PC-3 (cell line): ENCODE data around the gene KRT8. TPM values are rescaled to one million over a fixed set of nuclear protein-coding genes. Genes with fewer than 3 reads are reported as not detected.

ENCODE experiments used
- ATAC-seq: fragments of 200-7000 bp; cut with Tn5 transposase; 2 replicates; pipeline ENCODE4 v1.9.1; 2020; ENCODE audit warnings: mild to moderate bottlenecking, moderate library complexity
- BruUV-seq: library from RNA; stranded (reverse); fragments of 400-500 nt; replicated peaks from 2 replicates; lab custom pipeline; 2021; lab: Mats Ljungman, UMichigan
- CTCF ChIA-PET: fragments of 300-600 bp; sonication (Branson Sonifier 250); formaldehyde crosslinking; loops from one replicate; lab custom pipeline; 2022; ENCODE audit warnings: antibody characterized with exemption; lab: Charles Lee
- POLR2A ChIA-PET: fragments of 300-600 bp; sonication (Branson Sonifier 250); formaldehyde crosslinking; loops from one replicate; lab custom pipeline; 2022; ENCODE audit warnings: antibody characterized with exemption; ENCODE audit not compliant: unreplicated experiment; lab: Charles Lee
- DNase-seq: peaks from one replicate; pipeline ENCODE4 v3.0.0-alpha.2; 2015
- H2AFZ ChIP-seq: fragments of 300-600 bp; sonication (generic); 2 replicates; pipeline ENCODE4 v1.6.0; 2016; ENCODE audit warnings: antibody characterized with exemption, low read length
- H3F3A ChIP-seq: fragments of 300-600 bp; sonication (generic); one replicate; pipeline ENCODE4 v1.6.0; 2017; ENCODE audit warnings: antibody characterized with exemption, low read length, control low read depth, mild to moderate bottlenecking; ENCODE audit not compliant: unreplicated experiment
- H3K27ac ChIP-seq: fragments of 300-600 bp; sonication (generic); 2 replicates; pipeline ENCODE4 v1.5.1; 2016; ENCODE audit warnings: mild to moderate bottlenecking, low read length
- H3K27me3 ChIP-seq: fragments of 300-600 bp; sonication (generic); 2 replicates; pipeline ENCODE4 v1.6.1; 2016; ENCODE audit warnings: low read length, mixed read lengths
- H3K36me3 ChIP-seq: fragments of 300-600 bp; sonication (generic); 2 replicates; pipeline ENCODE4 v1.6.1; 2016; ENCODE audit warnings: low read depth, mixed run types, low read length, mixed read lengths
- H3K4me1 ChIP-seq: fragments of 300-600 bp; sonication (generic); 2 replicates; pipeline ENCODE4 v1.5.1; 2016; ENCODE audit warnings: low read length; ENCODE audit not compliant: insufficient read depth
- H3K4me2 ChIP-seq: fragments of 300-600 bp; sonication (generic); 2 replicates; pipeline ENCODE4 v1.6.0; 2016; ENCODE audit warnings: low read length
- H3K4me3 ChIP-seq: fragments of 300-600 bp; sonication (generic); 2 replicates; pipeline ENCODE4 v1.5.1; 2016; ENCODE audit warnings: mild to moderate bottlenecking, low read length, mixed read lengths
- H3K79me2 ChIP-seq: fragments of 300-600 bp; sonication (generic); 2 replicates; pipeline ENCODE4 v1.6.1; 2017; ENCODE audit warnings: low read length, mixed read lengths
- H3K9ac ChIP-seq: fragments of 300-600 bp; sonication (generic); 2 replicates; pipeline ENCODE4 v1.6.0; 2016; ENCODE audit warnings: mild to moderate bottlenecking, low read length
- H3K9me2 ChIP-seq: fragments of 300-600 bp; sonication (generic); replicated peaks from 2 replicates; pipeline ENCODE4 v1.6.1; 2016; ENCODE audit warnings: mixed run types, low read length, mixed read lengths
- H3K9me3 ChIP-seq: fragments of 300-600 bp; sonication (generic); 2 replicates; pipeline ENCODE4 v1.6.1; 2016; ENCODE audit warnings: low read length, mixed read lengths
- H4K20me1 ChIP-seq: fragments of 300-600 bp; sonication (generic); 2 replicates; pipeline ENCODE4 v1.6.1; 2016; ENCODE audit warnings: low read length, mixed read lengths
- CTCF ChIP-seq: fragments of 300-600 bp; sonication (generic); conservative IDR thresholded peaks from 2 replicates; pipeline ENCODE4 v1.5.1; 2017; ENCODE audit warnings: antibody characterized with exemption, low read depth, mild to moderate bottlenecking, low read length
- EZH2 ChIP-seq: fragments of 300-600 bp; sonication (generic); IDR thresholded peaks from one replicate; pipeline ENCODE4 v1.6.1; 2017; ENCODE audit warnings: antibody characterized with exemption, mild to moderate bottlenecking, low read length; ENCODE audit not compliant: unreplicated experiment
- EZH2phosphoT487 ChIP-seq: fragments of 300-600 bp; sonication (generic); IDR thresholded peaks from 2 replicates; pipeline ENCODE4 v1.6.1; 2018; ENCODE audit warnings: mild to moderate bottlenecking, antibody characterized with exemption, low read length, borderline replicate concordance
- intact Hi-C: fragments of 100-400 bp; cut with micrococcal nuclease; formaldehyde crosslinking; loops from 2 replicates; pipeline ENCODE4 v1.9.0; 2023
- total RNA-seq: library from RNA; depleted of rRNA; stranded (reverse); fragments of >200 nt; gene quantifications from 2 replicates; pipeline ENCODE4 v1.2.3, GENCODE V29; 2014

The KRT8 gene
- total RNA-seq, 1 experiment from 2014 or later, result 719 TPM

GRCh38 chr12:52867152-52867551 is 37.7 kb downstream of the KRT8 start:
- ChIA-PET POLR2A (no interaction called here), CTCF (interaction anchor here (0.6 to 1.0 kb wide), 2 partner anchors 424 to 483 kb away, joined by 3 read pairs; no protein-coding TSS in a partner anchor)
- Histone ChIP-seq H2AFZ (no peak overlapping the region), H3K79me2 (no peaks in the 10 kb centered on the region), H3F3A (no peaks in the 10 kb centered on the region), H3K9ac (no peak overlapping the region), H3K4me1 (peaks cover 21% of the 10 kb centered on the region), H3K27me3 (no peaks in the 10 kb centered on the region), H3K27ac (no peak overlapping the region), H3K9me2 (no peaks in the 10 kb centered on the region), H3K36me3 (no peaks in the 10 kb centered on the region), H4K20me1 (no peaks in the 10 kb centered on the region), H3K9me3 (no peaks in the 10 kb centered on the region), H3K4me2 (no peak overlapping the region), H3K4me3 (no peak overlapping the region)
- ATAC-seq (no peak), DNase-seq (no peak)
- TF ChIP-seq EZH2phosphoT487 (no peak), EZH2 (no peak), CTCF (no peak)
- intact Hi-C loops, result no loop called here
- no TSS peak for BruUV-seq

GRCh38 chr12:52865090-52865944 is 39.6 kb downstream of the KRT8 start:
- no peaks in the 10 kb centered on the region for H3F3A ChIP-seq
- DNase-seq, result peak; percentile 87
- CTCF ChIA-PET, result interaction anchor here (0.6 to 0.8 kb wide), 4 partner anchors 9 to 710 kb away, joined by 3 to 8 read pairs (median 3); no protein-coding TSS in a partner anchor
- H3K9me3 ChIP-seq, result no peaks in the 10 kb centered on the region
- POLR2A ChIA-PET, result no interaction called here
- H4K20me1 ChIP-seq, result no peaks in the 10 kb centered on the region
- peak; percentile 91 for ATAC-seq
- intact Hi-C loops, result loop anchor here (1.0 kb wide), 1 partner anchor 282 kb away; no protein-coding TSS in a partner anchor
- H3K4me2 ChIP-seq, result no peak overlapping the region
- H3K4me3 ChIP-seq, result no peak overlapping the region
- peak; percentile 93 for TF ChIP-seq CTCF
- no peak for TF ChIP-seq EZH2
- H3K27ac ChIP-seq, result no peak overlapping the region
- H3K27me3 ChIP-seq, result no peaks in the 10 kb centered on the region
- no peaks in the 10 kb centered on the region for H3K79me2 ChIP-seq
- no peak overlapping the region for H2AFZ ChIP-seq
- no TSS peak for BruUV-seq
- peaks cover 6% of the 10 kb centered on the region for H3K4me1 ChIP-seq
- H3K9me2 ChIP-seq, result no peaks in the 10 kb centered on the region
- no peaks in the 10 kb centered on the region for H3K36me3 ChIP-seq
- H3K9ac ChIP-seq, result no peak overlapping the region

GRCh38 chr12:52862023-52862422 is 42.9 kb downstream of the KRT8 start:
- intact Hi-C loops, result no loop called here
- no peak overlapping the region for H3K4me3 ChIP-seq
- ATAC-seq, result no peak

More at GRCh38 chr12:52862023-52862422, 42.9 kb downstream of the KRT8 start:
- peak; percentile 51 for DNase-seq
- CTCF ChIA-PET, result no interaction called here
- H3K27ac ChIP-seq, result no peak overlapping the region
- TF ChIP-seq CTCF (no peak), EZH2phosphoT487 (no peak), EZH2 (no peak)
- H2AFZ ChIP-seq, result no peak overlapping the region
- no peak overlapping the region for H3K4me2 ChIP-seq
- no peak overlapping the region for H3K9ac ChIP-seq
- H3K36me3 ChIP-seq, result no peaks in the 10 kb centered on the region
- H3F3A ChIP-seq, result no peaks in the 10 kb centered on the region
- no peaks in the 10 kb centered on the region for H4K20me1 ChIP-seq
- H3K27me3 ChIP-seq, result no peaks in the 10 kb centered on the region
- BruUV-seq, result no TSS peak
- peaks cover 22% of the 10 kb centered on the region for H3K4me1 ChIP-seq
- no peaks in the 10 kb centered on the region for H3K79me2 ChIP-seq
- H3K9me3 ChIP-seq, result no peaks in the 10 kb centered on the region
- no peaks in the 10 kb centered on the region for H3K9me2 ChIP-seq
- POLR2A ChIA-PET, result no interaction called here
